ENCODE measurements around the gene KCNMA1. TPM values are rescaled to one million over a fixed set of nuclear protein-coding genes. Genes with fewer than 3 reads are reported as not detected.
A peak's percentile ranks its signal among the peaks of the same experiment; 100 is the strongest.

The KCNMA1 gene
- total RNA-seq, 2 donors from 2014 or later, result 168 to 188 TPM

DNA sequence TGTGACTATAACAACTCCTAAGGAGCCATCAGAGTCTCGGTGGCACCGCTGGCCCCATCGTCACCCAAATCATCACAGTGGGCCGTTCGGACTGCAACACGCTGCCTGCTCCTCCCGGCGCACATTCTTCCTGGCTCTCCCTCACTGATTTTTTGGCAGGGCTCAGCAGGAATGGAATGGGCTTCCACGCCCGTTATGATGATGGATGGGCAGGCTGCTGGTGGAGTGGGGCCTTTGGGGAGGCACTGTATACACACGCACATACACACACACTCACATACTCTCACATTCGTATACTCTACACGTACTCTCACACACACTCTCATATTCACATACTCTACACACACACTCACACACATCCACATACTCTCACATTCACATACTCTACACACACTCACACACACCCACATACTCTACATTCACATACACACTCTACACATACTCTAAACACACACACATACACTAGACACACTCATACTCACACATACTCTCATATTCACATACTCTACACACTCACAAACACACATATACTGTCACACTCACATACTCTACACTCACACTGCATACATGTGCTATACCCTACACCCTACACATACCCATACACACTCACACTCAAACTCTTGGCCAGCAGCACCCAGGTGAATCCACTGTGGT lies 99.8 kb downstream of the KCNMA1 start:
- Histone ChIP-seq H3K27me3 (replicated peaks; ENCODE audit: insufficient read depth) (no peaks in the 10 kb centered on the region), H3K9me3 (no peaks in the 10 kb centered on the region), H3K4me3 (no peak overlapping the region), H3K27ac (peak overlapping the region; percentile 33 to 48), H3K4me1 (ENCODE audit: control insufficient read depth in 1 of 2, low read depth in 2 of 2) (peaks cover 19 to 47% of the 10 kb centered on the region in 2 donors), H3K36me3 (no peaks in the 10 kb centered on the region)
- TF ChIP-seq, protein P1, sequence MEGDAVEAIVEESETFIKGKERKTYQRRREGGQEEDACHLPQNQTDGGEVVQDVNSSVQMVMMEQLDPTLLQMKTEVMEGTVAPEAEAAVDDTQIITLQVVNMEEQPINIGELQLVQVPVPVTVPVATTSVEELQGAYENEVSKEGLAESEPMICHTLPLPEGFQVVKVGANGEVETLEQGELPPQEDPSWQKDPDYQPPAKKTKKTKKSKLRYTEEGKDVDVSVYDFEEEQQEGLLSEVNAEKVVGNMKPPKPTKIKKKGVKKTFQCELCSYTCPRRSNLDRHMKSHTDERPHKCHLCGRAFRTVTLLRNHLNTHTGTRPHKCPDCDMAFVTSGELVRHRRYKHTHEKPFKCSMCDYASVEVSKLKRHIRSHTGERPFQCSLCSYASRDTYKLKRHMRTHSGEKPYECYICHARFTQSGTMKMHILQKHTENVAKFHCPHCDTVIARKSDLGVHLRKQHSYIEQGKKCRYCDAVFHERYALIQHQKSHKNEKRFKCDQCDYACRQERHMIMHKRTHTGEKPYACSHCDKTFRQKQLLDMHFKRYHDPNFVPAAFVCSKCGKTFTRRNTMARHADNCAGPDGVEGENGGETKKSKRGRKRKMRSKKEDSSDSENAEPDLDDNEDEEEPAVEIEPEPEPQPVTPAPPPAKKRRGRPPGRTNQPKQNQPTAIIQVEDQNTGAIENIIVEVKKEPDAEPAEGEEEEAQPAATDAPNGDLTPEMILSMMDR (IDR thresholded peaks at IDR 0.05), result no peak
- ATAC-seq (ENCODE audit: insufficient number of reproducible peaks, low FRiP score, low read depth), result peak; percentile 44
- peak; percentile 39 for DNase-seq (ENCODE audit: low spot score)

DNA sequence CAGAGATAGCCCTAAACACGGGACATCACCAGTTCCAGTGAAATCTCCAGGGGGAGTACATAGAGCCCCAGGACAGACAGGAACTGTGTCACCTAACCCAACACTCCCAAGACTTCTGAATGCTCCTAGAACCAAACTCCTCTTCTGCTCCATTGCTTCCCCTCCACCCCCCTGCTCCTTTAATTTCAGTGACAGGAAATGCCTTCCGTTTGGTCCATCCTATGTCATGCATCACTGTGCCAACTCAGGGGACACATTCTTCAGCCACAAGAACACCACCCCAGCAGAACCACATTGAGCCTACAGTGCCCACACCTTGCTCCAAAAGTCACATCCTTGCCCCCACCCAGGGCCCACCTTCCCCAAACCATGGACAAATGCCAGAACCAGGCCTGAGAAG lies 100.5 kb downstream of the KCNMA1 start:
- Histone ChIP-seq H3K4me1 (ENCODE audit: control insufficient read depth in 1 of 2, low read depth in 2 of 2) (peaks cover 27 to 54% of the 10 kb centered on the region in 2 donors), H3K27ac (peak overlapping the region; percentile 33 to 48)

DNA sequence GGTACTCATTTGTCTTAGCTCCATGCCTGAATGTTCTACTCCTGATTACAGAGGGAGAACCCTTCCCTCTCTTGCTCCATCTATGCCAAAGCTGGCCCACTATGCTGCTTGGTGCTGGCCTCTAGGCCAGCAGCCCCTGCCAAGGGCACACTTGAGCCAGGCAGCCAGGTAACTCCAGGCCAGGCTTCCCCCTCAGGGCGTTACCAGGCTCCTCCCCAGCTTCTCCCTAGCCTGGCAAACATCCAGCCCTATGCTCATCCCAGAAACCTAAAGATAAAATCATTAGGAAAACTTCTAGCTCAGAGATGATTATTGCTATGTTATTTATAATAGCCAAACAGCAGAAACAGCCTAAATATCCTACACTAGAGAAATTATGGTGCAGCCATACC lies 103.7 kb downstream of the KCNMA1 start:
- no peak overlapping the region for H3K4me3 ChIP-seq
- H3K27me3 ChIP-seq (replicated peaks; ENCODE audit: insufficient read depth), result no peaks in the 10 kb centered on the region
- no peaks in the 10 kb centered on the region for H3K9me3 ChIP-seq
- H3K4me1 ChIP-seq (ENCODE audit: control insufficient read depth in 1 of 2, low read depth in 2 of 2), result peaks cover 47 to 73% of the 10 kb centered on the region in 2 donors
- no peaks in the 10 kb centered on the region for H3K36me3 ChIP-seq
- ATAC-seq (ENCODE audit: insufficient number of reproducible peaks, low FRiP score, low read depth) (no peak), DNase-seq (ENCODE audit: low spot score) (no peak)
- TF ChIP-seq, protein P1 (IDR thresholded peaks at IDR 0.05), result no peak
- H3K27ac ChIP-seq, result peak overlapping the region; percentile 22 to 50

More for the DNA sequence above, 100.5 kb downstream of the KCNMA1 start:
- DNase-seq (ENCODE audit: low spot score) (no peak), ATAC-seq (ENCODE audit: insufficient number of reproducible peaks, low FRiP score, low read depth) (no peak)
- Histone ChIP-seq H3K9me3 (no peaks in the 10 kb centered on the region), H3K27me3 (replicated peaks; ENCODE audit: insufficient read depth) (no peaks in the 10 kb centered on the region), H3K4me3 (no peak overlapping the region), H3K36me3 (no peaks in the 10 kb centered on the region)
- TF ChIP-seq, protein P1 (IDR thresholded peaks at IDR 0.05), result no peak

DNA sequence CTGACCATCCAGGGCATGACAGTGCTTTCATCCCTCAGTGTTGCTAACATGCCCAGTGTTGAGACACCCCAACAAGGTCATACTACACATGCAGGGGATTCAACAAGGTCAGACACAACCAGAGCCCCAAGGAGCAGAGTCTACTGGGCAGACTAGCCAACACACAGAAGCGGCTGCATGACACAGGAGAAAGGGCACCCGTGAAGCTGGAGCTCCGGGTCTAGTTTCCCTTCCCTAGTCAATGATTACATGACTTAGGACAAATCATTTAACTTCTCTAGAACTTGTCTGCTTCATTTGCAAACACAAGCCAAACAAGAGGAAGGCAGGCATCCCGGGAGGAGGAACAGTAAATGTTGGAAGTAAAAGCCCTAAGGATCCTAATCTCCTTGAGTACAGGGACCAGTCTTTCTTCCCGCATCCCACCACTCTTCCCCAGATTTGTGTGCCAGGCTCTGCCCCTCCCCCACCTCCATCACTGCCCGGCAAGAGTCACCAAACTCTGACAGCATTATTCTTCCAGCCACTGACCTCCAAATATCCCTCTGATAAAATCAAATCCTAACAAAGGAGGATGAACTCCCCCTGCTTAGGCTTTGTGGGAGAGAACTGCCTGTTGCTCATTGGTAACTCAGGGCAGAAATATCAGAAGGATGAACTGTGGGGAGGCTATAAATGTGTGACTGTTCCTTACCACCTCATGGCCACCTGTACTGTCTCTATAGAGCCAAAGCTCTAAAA lies 104.3 kb downstream of the KCNMA1 start:
- TF ChIP-seq, protein P1 (IDR thresholded peaks at IDR 0.05), result no peak
- Histone ChIP-seq H3K4me3 (no peak overlapping the region), H3K4me1 (ENCODE audit: control insufficient read depth in 1 of 2, low read depth in 2 of 2) (peaks cover 47 to 76% of the 10 kb centered on the region in 2 donors), H3K27me3 (replicated peaks; ENCODE audit: insufficient read depth) (no peaks in the 10 kb centered on the region), H3K9me3 (no peaks in the 10 kb centered on the region), H3K36me3 (no peaks in the 10 kb centered on the region), H3K27ac (peak overlapping the region; percentile 22 to 55)
- no peak for DNase-seq (ENCODE audit: low spot score)
- ATAC-seq (ENCODE audit: insufficient number of reproducible peaks, low FRiP score, low read depth), result no peak

DNA sequence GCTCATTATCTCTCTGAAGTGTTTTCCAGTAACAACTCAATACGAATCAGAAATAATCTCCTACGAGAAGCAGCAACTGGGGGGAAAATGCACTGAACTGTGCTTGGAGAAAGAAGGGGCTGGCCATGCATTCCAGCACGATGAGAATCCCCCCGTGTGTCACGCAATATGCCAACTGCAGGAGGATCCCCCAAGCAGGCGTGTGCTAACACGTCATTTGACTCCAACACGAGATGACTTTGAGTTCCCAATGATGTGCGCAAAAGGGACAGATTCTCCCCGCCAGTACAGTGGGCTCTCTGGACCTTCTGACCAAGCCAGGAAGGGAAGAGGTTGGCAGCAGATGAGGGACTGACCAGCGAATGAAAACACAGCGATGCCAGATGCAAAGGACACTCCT lies 105.5 kb downstream of the KCNMA1 start:
- peak overlapping the region; percentile 52 to 55 for H3K27ac ChIP-seq
- TF ChIP-seq, protein P1 (IDR thresholded peaks at IDR 0.05), result no peak
- no peak for DNase-seq (ENCODE audit: low spot score)
- H3K4me1 ChIP-seq (ENCODE audit: control insufficient read depth in 1 of 2, low read depth in 2 of 2), result peaks cover 38 to 76% of the 10 kb centered on the region in 2 donors
- no peaks in the 10 kb centered on the region for H3K36me3 ChIP-seq
- no peaks in the 10 kb centered on the region for H3K9me3 ChIP-seq
- H3K27me3 ChIP-seq (replicated peaks; ENCODE audit: insufficient read depth), result no peaks in the 10 kb centered on the region
- H3K4me3 ChIP-seq, result no peak overlapping the region
- ATAC-seq (ENCODE audit: insufficient number of reproducible peaks, low FRiP score, low read depth), result no peak
